ENCODE data around the gene ASPHD2. TPM values are rescaled to one million over a fixed set of nuclear protein-coding genes. Genes with fewer than 3 reads are reported as not detected.

The ASPHD2 gene
- total RNA-seq, 1 donor from 2014 or later: 10.6 TPM

DNA sequence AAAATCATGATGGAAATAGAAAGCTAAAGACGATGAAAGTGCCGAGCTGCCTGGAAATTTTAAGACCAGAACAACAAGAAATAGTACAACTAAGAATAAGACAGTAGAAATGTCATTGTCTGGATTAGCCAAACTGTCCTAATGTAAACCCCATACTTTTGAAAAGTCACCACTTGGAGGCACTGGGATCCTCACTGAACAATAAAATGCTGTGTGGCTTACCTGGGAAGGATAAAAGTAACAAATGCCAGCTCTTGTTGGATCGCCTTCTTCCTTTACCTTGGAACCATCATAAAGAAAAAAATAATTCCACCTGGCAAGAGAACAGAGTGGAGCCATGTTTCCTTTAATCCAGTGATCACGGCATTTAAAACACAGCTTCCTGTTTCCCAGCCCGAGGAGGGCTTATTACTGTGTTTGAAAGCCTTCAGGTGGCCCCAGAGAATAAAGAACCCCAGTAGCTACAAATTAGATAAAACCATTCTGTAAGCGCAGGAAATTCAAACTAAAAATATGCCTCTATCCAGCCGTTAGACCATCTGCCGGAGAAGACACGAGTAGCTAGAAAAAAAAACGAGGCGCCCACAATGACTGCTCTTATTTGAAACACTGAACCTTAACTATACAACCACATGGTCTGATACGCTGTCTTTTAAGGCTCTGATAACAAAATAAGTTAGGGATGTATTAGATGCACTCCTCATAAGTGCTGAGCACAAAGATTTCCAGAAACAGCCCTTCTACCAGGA lies 50.2 kb downstream of the ASPHD2 start:
- Histone ChIP-seq H3K36me3 (ENCODE audit: control insufficient read depth, insufficient read depth, low read length) (peaks cover 1% of the 10 kb centered on the region), H3K4me3 (ENCODE audit: low read depth, low read length) (peak overlapping the region; percentile 2)
- no peak for TF ChIP-seq CTCF (IDR thresholded peaks at IDR 0.05; ENCODE audit: insufficient read depth, low read length, poor library complexity, severe bottlenecking)

GRCh38 chr22:26479792-26480610 lies 50.9 kb downstream of the ASPHD2 start:
- DNase-seq (ENCODE audit: low read depth): no peak
- no peak for TF ChIP-seq CTCF (IDR thresholded peaks at IDR 0.05; ENCODE audit: insufficient read depth, low read length, poor library complexity, severe bottlenecking)
- Histone ChIP-seq H3K27me3 (ENCODE audit: control insufficient read depth, insufficient read depth, low read length) (no peaks in the 10 kb centered on the region), H3K4me3 (ENCODE audit: low read depth, low read length) (peak overlapping the region; percentile 2), H3K36me3 (ENCODE audit: control insufficient read depth, insufficient read depth, low read length) (peaks cover 1% of the 10 kb centered on the region)

More for the DNA sequence above, 50.2 kb downstream of the ASPHD2 start:
- H3K27me3 ChIP-seq (ENCODE audit: control insufficient read depth, insufficient read depth, low read length): no peaks in the 10 kb centered on the region
- DNase-seq (ENCODE audit: low read depth): no peak

DNA sequence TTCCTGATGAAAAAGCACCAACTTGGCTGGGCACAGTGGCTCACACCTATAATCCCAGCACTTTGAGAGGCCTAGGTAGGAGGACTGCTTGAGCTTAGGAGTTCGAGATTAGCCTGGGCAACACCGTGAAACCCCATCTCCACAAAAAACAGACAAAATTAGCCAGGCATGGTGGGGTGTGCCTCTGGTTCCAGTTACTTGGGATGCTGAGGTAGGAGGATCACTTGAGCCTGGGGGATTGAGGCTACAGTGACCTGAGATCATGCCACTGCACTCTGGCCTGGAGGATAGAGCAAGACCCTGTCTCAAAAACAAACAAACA lies 51.5 kb downstream of the ASPHD2 start:
- Histone ChIP-seq H3K27me3 (ENCODE audit: control insufficient read depth, insufficient read depth, low read length) (no peaks in the 10 kb centered on the region), H3K4me3 (ENCODE audit: low read depth, low read length) (no peak overlapping the region), H3K36me3 (ENCODE audit: control insufficient read depth, insufficient read depth, low read length) (peaks cover 1% of the 10 kb centered on the region)
- no peak for TF ChIP-seq CTCF (IDR thresholded peaks at IDR 0.05; ENCODE audit: insufficient read depth, low read length, poor library complexity, severe bottlenecking)
- no peak for DNase-seq (ENCODE audit: low read depth)

- peaks cover under 1% of the 10 kb centered on the region for H3K36me3 ChIP-seq (ENCODE audit: control insufficient read depth, insufficient read depth, low read length)
- DNase-seq (ENCODE audit: low read depth): no peak
- H3K27me3 ChIP-seq (ENCODE audit: control insufficient read depth, insufficient read depth, low read length): no peaks in the 10 kb centered on the region
- no peak for TF ChIP-seq CTCF (IDR thresholded peaks at IDR 0.05; ENCODE audit: insufficient read depth, low read length, poor library complexity, severe bottlenecking)
- H3K4me3 ChIP-seq (ENCODE audit: low read depth, low read length): no peak overlapping the region
Observed at GRCh38 chr22:26481112-26481693, 52.1 kb downstream of the ASPHD2 start.

DNA sequence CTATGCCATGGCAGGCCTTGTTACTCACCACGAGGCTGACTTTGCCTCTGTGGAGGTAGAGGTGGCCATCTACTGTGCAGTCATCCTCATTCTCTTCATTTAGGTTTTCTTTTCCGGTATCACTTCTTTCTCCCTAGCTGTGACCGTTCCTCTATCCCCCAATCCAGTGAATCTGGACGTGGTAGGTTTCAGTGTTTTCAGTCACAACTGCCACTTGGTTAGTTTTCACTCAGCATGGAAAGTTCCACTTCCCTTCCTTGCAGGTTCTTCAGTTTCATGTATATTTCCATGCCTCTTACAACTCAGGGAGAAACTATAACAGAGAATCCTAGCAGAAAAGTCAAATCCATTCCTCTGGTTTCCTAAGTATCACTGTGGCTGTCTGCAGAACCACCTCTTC lies 52.6 kb downstream of the ASPHD2 start:
- Histone ChIP-seq H3K27me3 (ENCODE audit: control insufficient read depth, insufficient read depth, low read length) (no peaks in the 10 kb centered on the region), H3K36me3 (ENCODE audit: control insufficient read depth, insufficient read depth, low read length) (no peaks in the 10 kb centered on the region), H3K4me3 (ENCODE audit: low read depth, low read length) (no peak overlapping the region)
- no peak for TF ChIP-seq CTCF (IDR thresholded peaks at IDR 0.05; ENCODE audit: insufficient read depth, low read length, poor library complexity, severe bottlenecking)
- DNase-seq (ENCODE audit: low read depth): no peak
